Islet of Langerhans (tissue), 1 donor: ENCODE data around the gene KLHL12.

Source experiments
- FAIRE-seq: peaks from one replicate; lab custom pipeline; 2011; peaks lifted over from hg19 to GRCh38; lab: Jason Lieb, UNC

Gene KLHL12

DNA sequence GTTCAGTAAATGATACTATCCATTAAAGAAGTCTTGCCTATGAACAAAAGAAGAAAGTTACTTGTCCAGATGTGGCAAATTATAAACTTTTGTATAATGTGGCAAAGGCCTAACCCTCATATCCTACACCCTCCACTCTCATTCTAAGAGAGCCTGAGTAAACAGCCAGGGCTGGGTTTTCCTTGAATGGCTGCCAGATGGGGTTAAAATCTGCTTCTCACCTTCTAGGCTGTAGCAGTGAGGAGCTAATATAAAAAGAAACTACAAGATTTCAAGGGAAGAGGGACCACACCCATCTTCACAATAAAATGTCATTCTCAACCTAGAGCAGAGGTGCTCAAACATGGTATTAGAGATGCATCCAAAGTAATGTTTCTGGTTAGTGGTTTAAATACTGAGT lies 47.0 kb downstream of the KLHL12 start:
- no peak for FAIRE-seq

DNA sequence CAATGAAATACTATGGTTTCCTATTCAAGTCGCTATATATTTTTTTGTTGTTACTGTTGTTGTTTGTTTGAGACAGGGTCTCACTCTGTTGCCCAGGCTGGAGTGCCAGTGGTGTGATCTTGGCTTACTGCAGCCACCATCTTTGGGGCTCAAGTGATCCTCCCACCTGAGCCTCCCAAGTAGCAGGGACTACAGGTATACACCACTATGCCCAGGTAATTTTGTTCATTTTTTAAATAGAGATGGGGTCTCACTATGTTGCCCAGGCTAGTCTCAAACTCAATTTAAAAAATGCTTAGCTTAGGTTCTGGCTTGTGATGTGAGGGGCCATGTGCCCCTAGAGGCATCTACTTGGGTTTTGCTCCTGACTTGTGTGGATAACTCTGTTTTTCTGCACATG lies 47.9 kb downstream of the KLHL12 start:
- FAIRE-seq: no peak

DNA sequence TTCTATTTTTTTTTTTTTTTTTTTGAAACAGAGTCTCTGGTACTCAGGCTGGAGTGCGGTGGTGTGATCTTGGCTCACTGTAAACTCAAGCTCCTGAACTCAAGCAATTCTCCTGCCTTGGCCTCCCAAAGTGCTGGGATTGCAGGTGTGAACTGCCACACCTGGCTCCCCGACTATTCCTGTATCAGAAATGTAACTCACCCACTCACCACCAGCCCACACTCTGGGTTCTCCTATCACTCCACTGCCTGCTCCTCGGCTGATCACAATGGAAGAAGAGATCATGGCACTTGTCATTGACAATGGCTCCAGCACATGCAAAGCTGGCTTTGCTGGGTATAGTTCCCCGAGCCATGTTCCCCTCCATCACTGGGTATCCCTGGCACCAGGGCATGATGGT lies 54.0 kb downstream of the KLHL12 start:
- FAIRE-seq: no peak

DNA sequence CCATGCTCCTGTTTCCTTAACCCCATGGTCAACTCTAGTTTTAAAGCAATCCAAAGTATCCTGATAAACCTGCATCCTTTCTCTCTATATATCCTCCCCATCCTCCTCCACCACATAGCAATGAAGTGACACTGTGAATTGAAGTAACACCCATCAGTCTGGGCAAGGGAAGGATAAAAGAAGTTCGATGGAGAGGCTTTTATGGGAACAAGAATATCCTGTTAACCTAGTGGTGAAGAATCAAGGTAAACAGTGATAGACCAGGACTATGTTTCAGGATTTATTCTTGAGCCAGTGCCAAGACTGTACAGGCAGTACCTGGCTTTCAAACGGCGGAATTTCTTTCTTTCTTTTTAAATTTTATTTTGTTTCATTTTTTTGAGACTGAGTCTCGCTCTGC lies 55.7 kb downstream of the KLHL12 start:
- no peak for FAIRE-seq

DNA sequence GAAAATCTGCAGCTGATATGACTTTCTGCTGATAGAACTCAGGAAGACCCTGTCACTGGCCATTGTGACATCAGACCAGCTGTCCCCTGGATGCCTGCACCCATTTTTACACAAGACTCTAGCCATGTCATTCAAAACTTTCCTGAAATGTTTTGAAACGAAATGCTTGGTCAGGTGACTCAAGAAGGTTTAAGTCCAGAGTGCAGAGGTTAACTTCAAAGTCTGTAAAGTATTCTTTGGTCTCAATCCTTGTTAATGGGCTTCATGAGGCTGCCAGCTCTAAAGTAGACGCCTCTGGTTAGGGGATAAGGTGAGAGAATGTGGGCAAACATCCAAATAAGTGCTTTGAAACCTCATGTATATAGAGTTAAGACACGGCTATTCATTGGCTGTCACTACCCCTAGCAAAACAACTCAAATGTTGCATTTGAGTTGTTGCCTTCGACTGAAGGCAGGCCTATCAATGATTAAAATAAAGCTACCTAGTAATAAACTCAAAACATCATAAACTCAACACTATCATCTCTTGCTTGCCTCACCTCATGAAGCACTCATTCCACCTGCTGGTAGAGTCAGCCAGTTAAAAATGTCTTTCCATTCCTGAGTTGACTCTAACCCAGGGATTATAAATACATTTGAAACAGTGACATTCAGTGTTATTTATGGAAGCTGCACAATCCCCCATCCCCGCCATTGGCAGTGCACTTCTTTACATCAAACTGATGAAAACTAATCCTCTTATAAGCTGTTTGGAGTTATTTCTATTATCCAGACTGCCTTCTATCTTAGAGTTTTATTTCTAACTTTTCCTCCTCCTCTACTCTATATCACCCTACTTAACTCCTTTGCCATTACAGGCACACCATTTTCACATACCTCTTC lies 64.1 kb downstream of the KLHL12 start:
- FAIRE-seq: no peak

DNA sequence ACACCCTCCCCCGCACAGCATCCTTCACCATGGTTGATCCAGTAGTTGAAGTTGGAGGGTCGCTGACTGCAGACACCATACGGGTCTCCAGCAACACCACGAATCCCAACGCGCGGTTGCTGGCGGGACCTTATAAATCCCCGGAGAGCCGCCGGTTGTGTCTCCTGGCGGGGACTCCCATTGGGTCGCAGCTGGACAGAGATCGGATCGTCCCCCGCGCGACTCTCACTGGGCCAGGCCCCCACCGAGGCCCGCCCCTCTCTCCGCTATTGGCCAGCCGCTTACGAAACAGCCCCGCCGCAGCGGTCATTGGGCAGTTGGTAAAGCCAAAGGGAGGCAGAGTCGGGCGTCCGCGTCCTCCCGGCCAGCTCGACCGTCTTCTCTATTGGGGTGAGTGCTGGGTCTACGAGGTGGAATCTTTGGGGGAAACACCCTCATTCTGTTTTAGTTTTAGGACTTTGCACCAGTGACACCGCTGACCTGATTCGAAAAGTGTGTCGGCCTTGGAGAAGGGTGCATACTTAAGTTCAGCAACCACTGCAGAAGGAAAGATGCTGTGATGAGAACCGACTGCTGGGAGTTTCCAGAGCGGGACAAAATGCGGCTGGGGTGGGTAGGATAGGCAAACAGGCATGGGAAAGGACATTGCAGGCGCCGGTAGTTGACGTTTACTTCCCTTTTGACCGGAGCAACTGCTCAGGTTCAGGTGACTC lies 65.5 kb downstream of the KLHL12 start:
- no peak for FAIRE-seq

DNA sequence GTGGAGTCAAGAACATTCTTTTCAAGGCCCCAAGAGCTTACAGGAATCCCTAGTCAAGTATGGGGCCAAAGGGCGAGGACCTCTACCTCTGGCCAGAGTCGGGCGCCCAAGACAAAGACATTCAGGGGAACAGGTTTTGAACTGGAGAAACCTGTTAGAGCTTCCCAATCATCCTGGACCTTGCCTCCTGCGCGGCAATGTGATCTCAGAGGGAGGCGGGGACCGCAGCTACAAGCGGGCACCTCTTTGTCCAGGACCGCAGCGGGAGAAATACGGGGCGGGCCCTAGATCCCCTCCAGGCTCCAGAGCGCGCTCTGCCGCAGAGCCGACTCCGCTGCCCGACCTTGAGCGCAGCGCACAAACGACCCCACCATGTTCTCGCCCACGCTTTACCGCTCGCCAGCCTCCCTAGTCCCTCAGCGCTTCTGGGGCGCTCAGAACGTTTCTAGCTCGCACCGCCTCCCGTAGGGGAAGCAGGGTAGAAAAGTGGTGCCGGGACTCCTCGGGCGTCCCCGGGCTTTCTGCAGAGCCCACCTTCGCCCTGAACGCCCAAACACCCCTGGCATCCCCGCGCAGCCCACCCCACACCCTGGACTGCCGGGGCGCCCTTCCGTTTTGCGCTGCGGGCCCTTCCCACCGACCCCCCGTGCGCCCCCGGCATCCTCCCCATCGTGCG lies 66.2 kb downstream of the KLHL12 start:
- FAIRE-seq: no peak

DNA sequence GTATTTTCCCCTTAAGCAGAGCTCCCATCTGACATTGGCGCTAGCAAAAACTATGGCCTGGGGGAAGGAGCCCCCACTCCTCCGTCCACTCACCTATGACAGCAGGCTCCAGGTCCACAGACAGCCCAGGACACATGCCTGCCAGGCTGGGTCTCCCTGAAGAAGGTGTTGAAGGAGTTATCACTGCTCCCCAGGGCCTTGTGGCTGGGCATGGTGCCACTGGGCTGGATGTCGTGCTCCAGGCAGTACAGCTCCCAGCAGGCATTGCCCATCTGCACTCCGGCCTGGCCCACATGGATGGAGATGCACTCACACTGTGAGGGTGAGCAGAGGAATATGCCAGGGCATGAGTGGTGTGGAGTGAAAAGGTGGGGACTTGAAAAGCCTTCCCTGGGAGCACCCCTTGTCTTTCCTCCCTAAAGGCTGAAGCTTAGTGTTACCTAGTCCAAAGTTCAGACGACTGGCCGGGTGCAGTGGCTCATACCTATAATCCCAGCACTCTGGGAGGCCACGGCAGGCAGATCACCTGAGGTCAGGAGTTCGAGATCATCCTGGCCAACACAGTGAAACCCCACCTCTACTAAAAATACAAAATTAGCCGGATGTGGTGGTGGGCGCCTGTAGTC lies 68.1 kb downstream of the KLHL12 start:
- FAIRE-seq: no peak

DNA sequence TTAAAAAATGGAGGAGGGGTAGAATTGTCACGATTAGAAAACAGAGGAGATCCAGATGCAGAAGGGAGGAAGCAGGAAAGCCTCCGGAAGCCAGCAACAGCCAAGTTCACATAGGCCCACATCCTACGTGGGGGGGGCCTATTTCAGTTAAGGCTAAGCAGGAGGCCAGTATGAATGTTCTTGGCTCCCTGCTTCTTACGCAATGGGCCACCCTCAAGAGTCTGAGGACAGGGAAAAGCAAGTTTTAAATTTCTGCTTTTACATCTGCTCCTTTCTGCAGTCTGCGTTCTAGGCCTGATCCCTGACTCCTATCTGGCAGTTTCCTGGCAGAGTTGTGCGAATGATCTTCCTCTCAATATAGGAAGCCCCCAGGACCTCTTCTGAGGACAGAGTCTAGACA lies 68.7 kb downstream of the KLHL12 start:
- no peak for FAIRE-seq

DNA sequence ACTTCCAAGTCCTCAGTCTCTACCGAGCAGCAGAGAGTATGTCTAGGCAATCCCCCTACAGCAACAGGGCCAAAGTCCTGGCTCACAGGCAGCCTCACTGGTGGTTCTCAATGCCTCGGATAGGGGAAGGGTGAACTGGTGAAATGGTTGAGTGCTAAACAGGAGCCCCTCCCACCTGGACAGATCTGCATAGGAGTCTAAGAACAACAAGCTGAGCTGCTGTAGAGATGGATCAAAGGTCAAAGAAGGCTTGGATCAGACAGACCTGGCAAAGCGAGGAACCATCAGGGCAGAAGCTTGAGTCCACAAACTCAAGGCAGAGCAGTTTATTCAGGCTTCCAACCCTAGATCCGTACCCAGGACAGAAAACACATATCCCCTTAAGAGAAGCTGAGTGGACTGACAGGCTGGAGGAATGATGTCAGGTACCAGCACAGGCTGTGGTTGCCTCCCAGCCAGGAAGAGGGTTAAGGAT lies 69.9 kb downstream of the KLHL12 start:
- no peak for FAIRE-seq

DNA sequence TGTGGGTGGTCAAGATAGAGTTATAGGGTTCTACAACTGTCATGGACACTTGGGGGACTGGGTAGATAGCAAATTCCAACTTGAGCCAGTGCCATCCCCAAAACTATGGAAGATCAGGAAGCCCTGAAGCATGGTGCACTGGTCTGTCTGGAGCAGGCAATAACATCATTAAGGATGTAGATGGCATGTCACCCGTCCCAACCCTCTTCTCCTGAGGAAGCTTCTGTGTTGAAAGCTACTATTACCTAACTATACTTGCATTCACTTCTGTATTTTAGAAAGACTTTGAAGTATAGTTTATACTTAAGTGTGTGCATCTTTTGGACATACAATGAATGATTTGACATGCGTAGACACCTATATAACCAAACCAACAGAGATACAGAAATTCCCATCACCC lies 71.0 kb downstream of the KLHL12 start:
- FAIRE-seq: no peak

DNA sequence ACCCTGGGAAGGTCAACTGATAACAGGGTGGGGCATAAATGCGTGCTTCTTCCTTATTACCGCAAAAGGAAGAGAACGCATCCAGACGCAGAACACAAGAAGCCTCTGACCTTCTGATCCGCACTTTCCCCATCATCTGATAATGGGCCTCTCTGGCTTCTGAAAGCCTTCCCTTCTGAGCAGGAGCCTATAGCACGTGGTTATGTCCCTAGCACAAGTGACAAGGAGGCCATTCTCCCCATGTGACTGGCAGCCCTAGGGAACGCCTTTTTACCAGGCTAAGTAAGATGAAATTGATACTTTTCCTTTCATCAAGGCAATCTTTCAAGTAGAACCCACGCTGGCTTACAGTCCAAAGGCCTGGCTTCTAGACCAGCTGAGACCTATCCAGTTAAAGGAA lies 72.2 kb downstream of the KLHL12 start:
- no peak for FAIRE-seq

DNA sequence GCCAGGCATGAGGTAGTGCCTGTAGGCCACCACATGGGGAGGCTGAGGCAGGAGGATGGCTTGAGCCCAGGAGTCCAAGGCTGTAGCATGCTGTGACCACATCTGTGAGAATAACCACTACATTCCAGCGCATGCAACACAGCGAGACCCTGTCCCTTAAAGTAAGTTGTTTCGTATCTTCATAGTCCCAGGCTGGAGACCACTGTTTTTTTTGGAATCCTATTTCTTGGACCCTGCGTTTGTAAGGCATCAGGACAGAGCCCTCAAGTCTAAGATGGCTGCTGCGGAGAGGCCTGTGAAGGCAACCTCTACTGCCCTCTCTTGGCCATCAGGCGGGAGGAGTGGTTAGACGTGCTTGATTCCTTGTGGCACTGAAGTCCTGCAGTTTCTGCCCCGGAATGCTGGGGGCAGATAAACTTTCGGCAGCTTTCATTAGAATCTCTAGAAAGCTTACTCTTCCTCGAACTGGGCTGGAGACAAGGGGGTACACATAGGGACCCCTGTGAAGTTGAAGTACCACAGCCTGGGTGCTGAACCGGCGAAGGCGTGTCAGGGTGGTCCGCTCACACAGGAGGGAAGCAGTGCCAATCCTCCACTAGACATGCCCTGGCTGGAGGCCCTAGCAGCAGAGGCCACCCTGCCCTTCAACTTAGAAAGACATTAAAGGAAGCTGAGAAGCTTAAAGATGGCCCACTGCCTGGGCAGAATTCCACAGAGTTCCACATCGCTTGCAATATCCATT lies 74.7 kb downstream of the KLHL12 start:
- FAIRE-seq: no peak

DNA sequence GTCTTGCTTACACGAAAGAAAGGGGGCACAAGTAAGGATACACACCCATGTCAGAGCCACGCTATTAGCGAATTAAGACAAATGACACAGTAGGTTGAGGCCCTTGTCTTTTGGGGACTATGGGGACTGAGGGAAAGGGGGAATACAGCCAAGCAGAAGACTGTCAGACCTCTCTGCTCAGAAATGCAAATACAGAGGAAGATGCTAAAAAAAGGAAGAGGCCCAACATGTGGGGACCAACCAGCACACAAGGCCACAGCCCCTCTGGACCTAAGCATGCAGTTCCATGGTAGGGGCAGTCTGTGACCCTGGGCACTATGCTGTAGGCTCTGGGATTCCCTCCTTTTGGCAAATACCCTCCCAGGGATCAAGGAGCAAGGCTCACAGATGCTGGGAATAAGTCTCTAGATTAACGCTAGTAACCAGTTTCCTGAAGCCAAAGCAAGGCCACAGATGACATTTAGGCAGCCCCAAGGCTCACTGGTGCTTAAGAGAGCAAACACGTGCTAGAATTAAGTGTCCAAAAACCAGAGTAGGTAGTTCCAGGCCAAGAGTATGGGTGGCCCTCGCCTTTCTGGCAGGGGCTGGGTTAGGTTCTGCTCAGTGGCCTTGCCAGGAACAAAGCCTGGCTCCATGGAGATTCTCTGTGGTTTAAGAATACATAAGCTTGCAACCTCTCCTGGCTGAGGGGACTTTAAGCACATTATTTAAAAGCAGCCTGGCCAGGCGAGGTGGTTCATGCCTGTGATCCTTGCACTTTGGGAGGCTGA lies 76.3 kb downstream of the KLHL12 start:
- FAIRE-seq: no peak

DNA sequence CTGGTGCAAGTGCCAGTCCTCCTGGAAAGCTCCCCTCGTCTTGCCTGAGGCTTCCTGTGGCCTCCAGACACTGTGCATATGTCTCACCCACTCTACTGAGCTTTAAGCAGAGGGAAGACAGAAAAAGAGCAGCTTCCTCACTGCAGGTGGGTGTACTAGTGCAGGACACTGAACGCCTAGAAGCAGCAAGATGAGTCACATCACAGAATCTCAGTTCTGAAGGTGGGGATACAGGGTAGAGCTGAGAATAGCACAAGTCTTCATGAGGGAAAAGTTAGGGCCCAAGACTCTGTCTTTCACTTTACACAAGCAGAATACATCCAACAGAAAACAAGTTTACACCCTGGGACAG lies 78.9 kb downstream of the KLHL12 start:
- no peak for FAIRE-seq

DNA sequence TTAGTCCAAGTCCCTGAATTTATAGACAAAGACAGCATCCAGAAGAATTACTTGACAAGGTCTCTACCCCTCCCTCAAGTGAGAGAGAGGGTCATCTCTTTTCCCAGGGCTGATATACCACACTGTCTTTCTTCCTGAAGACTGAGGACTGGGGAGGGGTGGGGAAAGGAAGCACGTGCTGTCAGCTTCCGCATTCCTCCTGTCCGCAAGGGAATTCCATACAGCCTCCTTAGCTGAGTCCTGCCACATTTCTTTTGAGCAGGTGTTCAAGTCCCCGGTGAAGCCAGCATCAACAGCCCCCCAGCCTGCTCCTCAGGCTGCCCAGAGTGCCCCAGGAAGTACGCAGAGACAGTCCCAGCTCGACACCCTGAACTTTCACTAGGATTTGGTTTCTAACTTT lies 82.1 kb downstream of the KLHL12 start:
- FAIRE-seq: no peak

DNA sequence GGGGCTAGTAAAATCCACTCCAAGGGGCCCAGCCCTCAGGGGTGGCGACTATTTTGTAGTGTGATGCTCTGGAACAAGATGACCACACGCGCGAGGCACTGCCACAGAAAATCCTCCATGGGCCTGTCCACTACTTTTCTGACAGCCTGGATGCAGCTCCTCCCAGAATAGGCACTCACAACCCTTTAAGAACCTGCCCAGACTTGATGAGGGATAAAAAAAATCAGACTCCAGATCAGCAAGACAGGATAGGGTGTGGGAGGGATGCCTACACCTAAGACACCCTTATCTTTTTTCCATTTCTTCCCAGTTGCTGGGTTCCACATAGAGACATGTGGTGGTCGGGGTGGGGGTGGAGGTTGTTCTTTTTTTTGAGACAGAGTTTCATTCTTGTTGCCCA lies 82.8 kb downstream of the KLHL12 start:
- FAIRE-seq: no peak

DNA sequence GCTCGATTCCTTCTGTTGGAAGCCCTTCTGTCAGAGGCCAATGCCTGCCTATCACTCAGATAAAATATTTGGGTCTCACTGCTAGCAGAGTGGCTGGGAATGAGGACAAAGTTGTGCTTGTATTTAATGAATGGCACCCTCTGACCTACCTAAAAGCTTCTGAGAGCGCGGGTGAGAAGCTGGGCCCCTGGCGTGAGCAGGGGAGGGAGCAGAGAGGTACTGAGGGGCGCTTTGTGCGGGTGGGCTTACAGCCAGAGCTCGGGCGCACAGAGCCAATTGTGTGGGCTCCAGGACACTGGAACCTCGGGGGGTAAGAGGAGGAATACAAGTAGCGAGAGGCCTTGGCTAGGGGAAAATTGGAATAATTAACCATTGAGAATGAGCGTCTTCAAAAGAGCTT lies 84.0 kb downstream of the KLHL12 start:
- FAIRE-seq: no peak
